SK-MEL-5 (cell line): ENCODE results near the gene CCDC80. TPM values are rescaled to one million over a fixed set of nuclear protein-coding genes. Genes with fewer than 3 reads are reported as not detected.

Source experiments
- DNase-seq: peaks from one replicate; pipeline ENCODE4 v3.0.0-alpha.2; 2016; ENCODE audit warnings: low read depth, low spot score
- in situ Hi-C: cut with HindIII; loops from 2 replicates; pipeline ENCODE4 v1.10.0; 2016; ENCODE audit warnings: low sequenced_read_pairs, high pct_unique_total_duplicates, low pct_unique_long_range_greater_than_20kb
- total RNA-seq: library from RNA; depleted of rRNA; stranded (reverse); fragments of >200 nt; shearing (Covaris generic); gene quantifications from 2 replicates; pipeline ENCODE4 v1.2.3, GENCODE V29; 2014

CCDC80 gene
- total RNA-seq, 1 experiment from 2014 or later: 1.1 TPM

GRCh38 chr3:112615989-112616731, 24.8 kb downstream of the CCDC80 start:
- in situ Hi-C loops: no loop called here
- no peak for DNase-seq

GRCh38 chr3:112611752-112612515, 29.0 kb downstream of the CCDC80 start:
- DNase-seq: no peak
- in situ Hi-C loops: no loop called here

DNA sequence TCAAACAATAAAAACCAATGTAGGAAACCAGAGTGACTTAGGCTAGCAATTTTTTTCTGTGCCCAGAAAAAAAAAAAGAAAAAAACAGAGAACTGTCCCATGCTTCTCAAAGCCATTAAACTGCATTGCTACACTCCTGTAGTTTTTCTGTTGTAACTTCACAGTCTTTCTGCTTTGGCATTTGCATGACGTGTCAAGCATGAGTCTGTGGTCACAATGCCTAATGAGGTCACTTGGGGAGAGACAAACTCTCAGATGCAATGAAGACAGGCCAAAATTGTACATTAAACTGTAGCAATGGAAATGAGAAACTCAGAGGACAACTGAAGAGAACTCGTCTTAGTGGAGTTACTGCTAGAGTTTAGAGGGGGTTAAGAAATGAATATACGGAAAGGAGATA, 30.8 kb downstream of the CCDC80 start:
- in situ Hi-C loops: no loop called here
- peak; percentile 21 for DNase-seq

GRCh38 chr3:112607863-112608262, 33.1 kb downstream of the CCDC80 start:
- in situ Hi-C loops: no loop called here
- DNase-seq: no peak

- DNase-seq: no peak
- in situ Hi-C loops: no loop called here
Measured at GRCh38 chr3:112606098-112606497, 34.8 kb downstream of the CCDC80 start.

DNA sequence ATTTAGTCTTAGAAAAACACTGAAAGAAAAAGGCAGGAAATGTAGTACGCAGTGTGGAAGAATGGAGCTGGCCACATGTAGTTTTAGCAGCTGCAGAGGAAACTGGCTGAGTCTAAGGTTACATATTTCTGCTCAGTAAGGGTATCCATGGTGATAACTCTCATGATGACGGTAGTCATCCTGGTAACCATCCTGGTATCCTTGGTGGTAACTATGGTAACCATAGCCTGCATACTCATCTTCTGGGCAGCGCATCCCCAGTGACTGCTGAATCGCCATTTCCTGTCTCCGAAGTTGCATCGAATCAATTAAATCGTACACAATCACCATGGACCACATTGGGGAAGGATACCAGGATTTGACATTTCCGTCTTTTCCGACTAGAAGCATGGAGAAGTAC, 35.7 kb downstream of the CCDC80 start:
- DNase-seq: no peak
- in situ Hi-C loops: no loop called here

- in situ Hi-C loops: no loop called here
- no peak for DNase-seq
Measured at GRCh38 chr3:112604536-112604935, 36.4 kb downstream of the CCDC80 start.

DNA sequence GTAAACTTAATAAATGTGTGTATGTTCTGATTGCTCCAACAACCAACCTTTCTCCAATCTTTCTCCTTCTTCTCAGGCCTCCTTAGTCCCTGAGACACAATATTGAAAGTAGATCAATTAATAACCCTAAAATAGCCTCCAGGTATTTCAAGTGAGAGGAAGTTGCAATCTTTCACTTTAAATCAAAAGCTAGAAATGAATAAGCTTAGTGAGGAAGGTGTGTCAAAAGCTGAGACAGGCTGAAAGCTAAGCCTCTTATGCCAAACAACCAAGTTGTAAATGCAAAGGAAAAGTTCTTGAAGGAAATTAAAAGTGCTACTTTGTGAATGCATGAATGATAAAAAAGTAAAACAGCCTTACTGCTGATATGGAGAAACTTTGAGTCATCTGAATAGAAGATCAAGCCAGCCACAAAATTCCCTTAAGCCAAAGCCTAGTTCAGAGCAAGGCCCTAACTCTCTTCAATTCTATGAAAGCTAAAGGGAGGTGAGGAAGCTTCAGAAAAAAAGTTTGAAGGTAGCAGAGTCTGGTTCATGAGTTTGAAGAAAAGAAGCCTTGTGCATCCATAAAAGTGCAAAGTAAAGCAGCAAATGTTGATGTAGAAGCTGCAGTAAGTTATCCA, 38.6 kb downstream of the CCDC80 start:
- DNase-seq: no peak

GRCh38 chr3:112598731-112599130, 42.2 kb downstream of the CCDC80 start:
- no peak for DNase-seq
- in situ Hi-C loops: no loop called here

More for the DNA sequence above, 38.6 kb downstream of the CCDC80 start:
- in situ Hi-C loops: no loop called here

- no peak for DNase-seq
- in situ Hi-C loops: no loop called here
Measured at GRCh38 chr3:112597945-112598344, 43.0 kb downstream of the CCDC80 start.

DNA sequence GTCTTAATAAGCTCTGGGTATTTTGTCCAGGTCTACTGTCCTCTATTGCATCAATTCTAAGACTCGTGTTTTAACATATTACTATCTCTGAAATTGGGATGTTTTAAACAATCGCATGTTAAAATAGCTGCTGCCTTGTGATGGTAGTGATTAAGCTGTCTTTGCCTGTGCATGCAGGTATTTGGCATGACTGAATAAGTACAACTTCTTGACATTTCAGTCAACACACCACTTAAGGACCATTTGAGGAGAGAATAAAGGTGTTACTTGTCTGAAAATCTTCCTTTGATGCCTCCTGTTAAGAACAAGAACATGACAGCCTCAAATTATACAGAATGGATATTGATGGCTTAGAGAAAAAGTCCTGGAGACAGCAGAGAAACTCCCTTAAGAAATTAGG, 46.1 kb downstream of the CCDC80 start:
- no peak for DNase-seq
- in situ Hi-C loops: no loop called here

- no peak for DNase-seq
- in situ Hi-C loops: no loop called here
Measured at GRCh38 chr3:112593258-112593657, 47.7 kb downstream of the CCDC80 start.

DNA sequence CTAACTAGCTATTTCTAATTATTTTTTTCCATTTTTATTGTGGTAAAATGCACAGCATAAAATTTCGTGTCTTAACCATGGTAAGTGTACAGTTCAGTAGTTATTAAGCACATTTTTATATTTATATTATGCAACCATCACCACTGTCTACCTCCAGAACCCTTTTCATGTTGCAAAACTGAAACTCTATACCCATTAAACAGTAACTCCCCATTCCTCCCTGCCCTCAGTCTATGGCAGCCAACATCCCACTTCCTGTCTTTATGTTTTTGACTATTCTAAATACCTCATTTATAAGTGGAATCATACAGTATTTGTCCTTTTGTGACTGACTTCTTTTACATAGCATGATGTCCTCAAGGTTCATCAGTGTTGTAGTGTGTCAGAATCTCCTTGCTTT, 53.6 kb downstream of the CCDC80 start:
- in situ Hi-C loops: no loop called here
- DNase-seq: no peak

DNA sequence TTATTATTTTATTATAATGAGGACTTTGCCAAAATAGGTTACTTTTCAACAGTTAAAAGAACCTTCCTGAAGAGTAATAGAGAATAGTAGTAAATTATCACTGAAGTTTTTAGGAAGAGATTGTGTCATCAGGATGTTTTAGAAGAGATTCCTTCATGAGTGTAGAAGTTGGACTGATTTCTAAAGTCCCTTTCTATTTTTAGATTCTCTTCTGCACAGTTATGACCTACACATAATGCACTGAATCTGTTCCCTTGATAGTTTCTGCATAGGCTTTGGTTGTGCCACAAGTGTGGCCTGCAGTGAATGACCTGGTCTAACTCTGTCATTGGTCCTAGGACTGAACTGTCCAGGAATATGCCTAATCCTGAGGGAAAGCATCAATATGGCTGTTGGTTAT, 55.2 kb downstream of the CCDC80 start:
- in situ Hi-C loops: no loop called here

DNA sequence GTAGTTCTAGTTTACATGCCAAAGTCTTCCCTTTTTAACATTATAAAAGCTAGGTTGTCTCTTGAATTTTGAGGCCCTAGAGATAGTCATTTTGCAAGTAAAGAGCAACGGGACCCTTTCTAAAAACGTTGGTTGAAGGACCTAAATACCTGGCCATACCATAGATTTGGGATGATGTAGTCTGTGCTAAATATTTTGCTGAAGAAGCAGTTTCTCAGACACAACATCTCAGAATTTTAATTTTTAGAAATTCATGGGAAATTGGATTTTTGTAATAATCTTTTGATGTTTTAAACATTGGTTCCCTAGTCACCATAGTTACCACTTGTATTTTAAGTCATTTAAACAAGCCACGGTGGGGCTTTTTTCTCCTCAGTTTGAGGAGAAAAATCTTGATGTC, 57.8 kb downstream of the CCDC80 start:
- in situ Hi-C loops: no loop called here

More for the DNA sequence above, 55.2 kb downstream of the CCDC80 start:
- no peak for DNase-seq

DNA sequence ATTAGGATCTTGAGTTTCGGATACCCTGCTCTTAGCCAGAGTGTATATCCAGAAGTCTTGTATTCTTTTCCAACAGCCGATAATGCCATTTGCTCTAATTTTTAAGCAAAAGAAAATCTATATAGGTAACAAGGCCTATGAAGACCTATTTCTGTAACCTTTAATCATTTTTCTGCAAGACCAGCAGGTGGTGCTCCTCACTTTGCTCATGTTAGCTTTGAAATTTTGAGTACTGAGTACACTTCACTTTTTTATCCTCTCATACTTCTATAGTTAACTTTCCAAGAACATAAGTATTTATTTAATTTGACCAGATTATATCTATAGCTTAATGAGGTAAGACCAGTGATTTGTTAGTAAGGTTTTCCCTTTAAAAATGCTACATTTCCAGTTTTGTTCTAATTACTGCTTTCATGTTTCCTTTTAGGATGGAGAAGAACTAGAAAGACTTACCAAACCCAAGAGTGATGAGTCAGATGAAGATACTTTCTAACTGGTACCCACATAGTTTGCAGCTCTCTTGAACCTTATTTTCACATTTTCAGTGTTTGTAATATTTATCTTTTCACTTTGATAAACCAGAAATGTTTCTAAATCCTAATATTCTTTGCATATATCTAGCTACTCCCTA, 58.6 kb downstream of the CCDC80 start:
- DNase-seq: peak; percentile 59
- in situ Hi-C loops: no loop called here

More for the DNA sequence above, 57.8 kb downstream of the CCDC80 start:
- DNase-seq: no peak

DNA sequence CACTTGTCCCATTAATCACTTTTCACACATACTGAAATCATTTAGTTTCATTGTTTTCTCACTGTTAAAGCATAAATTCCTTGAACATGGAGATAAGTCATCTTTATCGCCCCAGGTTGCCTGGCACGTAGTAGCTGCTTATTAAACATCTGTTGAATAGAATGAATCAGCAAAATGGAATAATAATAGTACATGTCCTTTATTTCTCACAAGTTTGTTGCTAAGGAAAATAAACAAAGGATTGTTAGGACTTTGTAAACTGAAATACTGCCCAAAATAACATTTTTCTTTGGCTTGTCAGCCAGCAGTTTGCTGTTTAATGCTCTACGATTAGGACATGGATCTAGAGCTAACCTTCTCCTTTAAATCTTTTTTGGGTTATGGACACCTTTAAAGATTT, 61.2 kb downstream of the CCDC80 start:
- DNase-seq: no peak
- in situ Hi-C loops: no loop called here

- in situ Hi-C loops: no loop called here
- no peak for DNase-seq
Measured at GRCh38 chr3:112579232-112579631, 61.7 kb downstream of the CCDC80 start.
